Measurements from ENCODE around the gene FHIP1A.
"Not testable (repeated sequence)": the region's sequence is repeated elsewhere in the genome, so short reads cannot be mapped to it uniquely, and the experiment has no call there.

FHIP1A gene

GRCh38 chr4:151408630-151409469 lies at the start of gene FHIP1A:
TSS of gene FHIP1A (plus strand) at chr4:151409176. CDS start at chr4:151566260, 157,084 bp downstream.
- TF ChIP-seq JUND (IDR thresholded peaks at IDR 0.05; ENCODE audit: low read depth): no peak
- peak; percentile 84 to 96 for DNase-seq (ENCODE audit: low read depth in 1 of 2, low spot score in 1 of 2)
- in situ Hi-C loops (cut with HindIII; ENCODE audit: low pct_unique_long_range_greater_than_20kb, low sequenced_read_pairs): no loop called here

- no peak for TF ChIP-seq JUND (IDR thresholded peaks at IDR 0.05; ENCODE audit: low read depth)
- in situ Hi-C loops (cut with HindIII; ENCODE audit: low pct_unique_long_range_greater_than_20kb, low sequenced_read_pairs): no loop called here
- DNase-seq (ENCODE audit: low read depth in 1 of 2, low spot score in 1 of 2): peak in 1 of 2 experiments; percentile 3
These were observed 49.4 kb upstream of the FHIP1A start for GRCh38 chr4:151359576-151359975.

- in situ Hi-C loops (cut with HindIII; ENCODE audit: low pct_unique_long_range_greater_than_20kb, low sequenced_read_pairs): no loop called here
- no peak for DNase-seq (ENCODE audit: low read depth in 1 of 2, low spot score in 1 of 2)
- TF ChIP-seq JUND (IDR thresholded peaks at IDR 0.05; ENCODE audit: low read depth): no peak
These were observed 47.9 kb upstream of the FHIP1A start for GRCh38 chr4:151361126-151361525.

GRCh38 chr4:151361966-151362365 lies 47.0 kb upstream of the FHIP1A start:
- in situ Hi-C loops (cut with HindIII; ENCODE audit: low pct_unique_long_range_greater_than_20kb, low sequenced_read_pairs): no loop called here
- no peak for TF ChIP-seq JUND (IDR thresholded peaks at IDR 0.05; ENCODE audit: low read depth)
- DNase-seq (ENCODE audit: low read depth in 1 of 2, low spot score in 1 of 2): no peak

- DNase-seq (ENCODE audit: low read depth in 1 of 2, low spot score in 1 of 2): peak; percentile 45 to 79
- in situ Hi-C loops (cut with HindIII; ENCODE audit: low pct_unique_long_range_greater_than_20kb, low sequenced_read_pairs): no loop called here
- TF ChIP-seq JUND (IDR thresholded peaks at IDR 0.05; ENCODE audit: low read depth): no peak
These were observed 46.4 kb upstream of the FHIP1A start for GRCh38 chr4:151362404-151363164.

GRCh38 chr4:151376540-151376939 lies 32.4 kb upstream of the FHIP1A start:
- TF ChIP-seq JUND (IDR thresholded peaks at IDR 0.05; ENCODE audit: low read depth): no peak
- DNase-seq (ENCODE audit: low read depth in 1 of 2, low spot score in 1 of 2): no peak
- in situ Hi-C loops (cut with HindIII; ENCODE audit: low pct_unique_long_range_greater_than_20kb, low sequenced_read_pairs): no loop called here

GRCh38 chr4:151389311-151389710 lies 19.7 kb upstream of the FHIP1A start:
- no peak for TF ChIP-seq JUND (IDR thresholded peaks at IDR 0.05; ENCODE audit: low read depth)
- in situ Hi-C loops (cut with HindIII; ENCODE audit: low pct_unique_long_range_greater_than_20kb, low sequenced_read_pairs): no loop called here
- no peak for DNase-seq (ENCODE audit: low read depth in 1 of 2, low spot score in 1 of 2)

- DNase-seq (ENCODE audit: low read depth in 1 of 2, low spot score in 1 of 2); in situ Hi-C loops (cut with HindIII; ENCODE audit: low pct_unique_long_range_greater_than_20kb, low sequenced_read_pairs): not testable (repeated sequence)
These were observed 19.2 kb upstream of the FHIP1A start for GRCh38 chr4:151389799-151390198.

- in situ Hi-C loops (cut with HindIII; ENCODE audit: low pct_unique_long_range_greater_than_20kb, low sequenced_read_pairs): no loop called here
- no peak for DNase-seq (ENCODE audit: low read depth in 1 of 2, low spot score in 1 of 2)
- TF ChIP-seq JUND (IDR thresholded peaks at IDR 0.05; ENCODE audit: low read depth): no peak
These were observed 13.1 kb upstream of the FHIP1A start for GRCh38 chr4:151395873-151396272.

GRCh38 chr4:151400343-151400742 lies 8.6 kb upstream of the FHIP1A start:
- no peak for DNase-seq (ENCODE audit: low read depth in 1 of 2, low spot score in 1 of 2)
- TF ChIP-seq JUND (IDR thresholded peaks at IDR 0.05; ENCODE audit: low read depth): no peak
- in situ Hi-C loops (cut with HindIII; ENCODE audit: low pct_unique_long_range_greater_than_20kb, low sequenced_read_pairs): no loop called here

GRCh38 chr4:151401739-151402138 lies 7.2 kb upstream of the FHIP1A start:
- no peak for DNase-seq (ENCODE audit: low read depth in 1 of 2, low spot score in 1 of 2)
- TF ChIP-seq JUND (IDR thresholded peaks at IDR 0.05; ENCODE audit: low read depth): no peak
- in situ Hi-C loops (cut with HindIII; ENCODE audit: low pct_unique_long_range_greater_than_20kb, low sequenced_read_pairs): no loop called here

GRCh38 chr4:151402145-151402865 lies 6.7 kb upstream of the FHIP1A start:
- in situ Hi-C loops (cut with HindIII; ENCODE audit: low pct_unique_long_range_greater_than_20kb, low sequenced_read_pairs): no loop called here
- TF ChIP-seq JUND (IDR thresholded peaks at IDR 0.05; ENCODE audit: low read depth): no peak
- DNase-seq (ENCODE audit: low read depth in 1 of 2, low spot score in 1 of 2): no peak

All from T47D (cell line).